SK-N-SH (cell line): ENCODE results near the gene SEMA3F. TPM values are rescaled to one million over a fixed set of nuclear protein-coding genes. Genes with fewer than 3 reads are reported as not detected.

ENCODE experiments used
- CTCF ChIA-PET: fragments of 300-600, 350-600 bp; formaldehyde crosslinking; extraction: SDS; loops from one replicate; lab custom pipeline; 2021; lab: Yijun Ruan, JAX
- POLR2A ChIA-PET: fragments of 350-600 bp; sonication (Branson Sonifier 250); formaldehyde crosslinking; extraction: SDS; loops from one replicate; lab custom pipeline; 2020; ENCODE audit warnings: antibody characterized with exemption, inconsistent platforms; lab: Yijun Ruan, JAX
- DNase-seq: peaks from one replicate; pipeline ENCODE4 v3.0.0; 2012
- H2AFZ ChIP-seq: fragments of 200-600 bp; sonication (generic); 2 replicates; pipeline ENCODE4 v1.8.1; 2016; ENCODE audit warnings: antibody characterized with exemption, mild to moderate bottlenecking, low read depth
- H3F3A ChIP-seq: fragments of 200-600 bp; sonication (generic); replicated peaks from 2 replicates; pipeline ENCODE3; 2016; ENCODE audit warnings: antibody characterized with exemption, mild to moderate bottlenecking; ENCODE audit not compliant: insufficient read depth
- H3K27ac ChIP-seq, 2 experiments: fragments of 200-500 bp in 1 of 2; fragments of 200-600 bp in 1 of 2; sonication (Bioruptor generic) in 1 of 2; sonication (generic), shearing (Covaris generic) in 1 of 2; 2 replicates each; pipeline versions ENCODE4 v1.5.1 to v1.6.1; 2014 to 2016; ENCODE audit warnings: low read depth in 2 of 2, inconsistent platforms in 1 of 2, low read length in 1 of 2, mild to moderate bottlenecking in 1 of 2, mixed read lengths in 1 of 2
- H3K27me3 ChIP-seq: fragments of 200-600 bp; sonication (generic), shearing (Covaris generic); 2 replicates; pipeline ENCODE4 v1.6.1; 2016; ENCODE audit warnings: mixed run types; ENCODE audit not compliant: insufficient read depth
- H3K36me3 ChIP-seq, 2 experiments: fragments of 200-500 bp in 1 of 2; fragments of 200-600 bp in 1 of 2; sonication (Bioruptor generic) in 1 of 2; sonication (generic) in 1 of 2; replicated peaks in 1 of 2; 2 replicates each; pipeline versions ENCODE3 to v1.5.1; 2014 to 2016; ENCODE audit warnings: low read length in 1 of 2, mild to moderate bottlenecking in 1 of 2; ENCODE audit not compliant: insufficient read depth in 2 of 2, control insufficient read depth in 1 of 2
- H3K4me1 ChIP-seq, 2 experiments: fragments of 200-500 bp in 1 of 2; fragments of 200-600 bp in 1 of 2; sonication (Bioruptor generic) in 1 of 2; sonication (generic), shearing (Covaris generic) in 1 of 2; 2 replicates each; pipeline versions ENCODE4 v1.5.1 to v1.6.1; 2014 to 2016; ENCODE audit warnings: low read depth in 1 of 2, low read length in 1 of 2, mixed run types in 1 of 2; ENCODE audit not compliant: insufficient read depth in 2 of 2, control insufficient read depth in 1 of 2
- H3K4me2 ChIP-seq: fragments of 200-600 bp; sonication (generic), shearing (Covaris generic); 2 replicates; pipeline ENCODE4 v1.6.1; 2017; ENCODE audit warnings: mixed run types
- H3K4me3 ChIP-seq, 2 experiments: fragments of 200-500 bp in 1 of 2; fragments of 200-600 bp in 1 of 2; sonication (Bioruptor generic) in 1 of 2; sonication (generic), shearing (Covaris generic) in 1 of 2; 2 replicates each; pipeline versions ENCODE4 v1.5.1 to v1.8.1; 2014 to 2016; ENCODE audit warnings: low read depth in 2 of 2, inconsistent platforms in 1 of 2, low read length in 1 of 2, mild to moderate bottlenecking in 1 of 2, mixed read lengths in 1 of 2, moderate library complexity in 1 of 2
- H3K79me2 ChIP-seq: fragments of 200-600 bp; sonication (generic); 2 replicates; pipeline ENCODE4 v1.8.1; 2017; ENCODE audit warnings: mild to moderate bottlenecking; ENCODE audit not compliant: insufficient read depth
- H3K9ac ChIP-seq: fragments of 200-600 bp; sonication (generic); 2 replicates; pipeline ENCODE4 v1.6.1; 2017; ENCODE audit warnings: mixed run types
- H3K9me2 ChIP-seq: fragments of 200-600 bp; sonication (generic); 2 replicates; pipeline ENCODE4 v1.6.1; 2017; ENCODE audit warnings: mixed run types
- H3K9me3 ChIP-seq: fragments of 200-600 bp; sonication (generic); 2 replicates; pipeline ENCODE4 v1.6.1; 2017; ENCODE audit warnings: mixed run types, mild to moderate bottlenecking, moderate library complexity
- H4K20me1 ChIP-seq: fragments of 200-600 bp; sonication (generic); 2 replicates; pipeline ENCODE4 v1.6.1; 2017; ENCODE audit warnings: mild to moderate bottlenecking, mixed run types; ENCODE audit not compliant: insufficient read depth
- EP300 ChIP-seq, 2 experiments: IDR thresholded peaks; 2 replicates each; pipeline versions ENCODE4 v1.4.0 to v1.6.1; 2012; ENCODE audit warnings: borderline replicate concordance in 1 of 2, low read depth in 1 of 2, low read length in 1 of 2
- FOSL2 ChIP-seq: IDR thresholded peaks from 2 replicates; pipeline ENCODE4 v1.4.0; 2012; ENCODE audit warnings: low read depth, mild to moderate bottlenecking, moderate library complexity, borderline replicate concordance
- FOXM1 ChIP-seq: IDR thresholded peaks from 2 replicates; pipeline ENCODE4 v1.4.0; 2012; ENCODE audit warnings: low read depth, mild to moderate bottlenecking
- GABPA ChIP-seq: IDR thresholded peaks from 2 replicates; pipeline ENCODE4 v1.4.0; 2012; ENCODE audit warnings: low read depth, mild to moderate bottlenecking
- GATA2 ChIP-seq: sonication (generic); formaldehyde crosslinking; IDR thresholded peaks from 2 replicates; pipeline ENCODE4 v1.5.0; 2020; ENCODE audit warnings: mild to moderate bottlenecking, missing genetic modification reagents
- JUND ChIP-seq: IDR thresholded peaks from 2 replicates; pipeline ENCODE4 v1.4.0; 2012
- NRF1 ChIP-seq: IDR thresholded peaks from 2 replicates; pipeline ENCODE4 v1.6.1; 2012; ENCODE audit warnings: low read depth, mild to moderate bottlenecking, low read length
- PBX3 ChIP-seq: IDR thresholded peaks from 2 replicates; pipeline ENCODE4; 2012
- POLR2AphosphoS5 ChIP-seq: IDR thresholded peaks from 2 replicates; pipeline ENCODE4 v1.6.1; 2012; ENCODE audit warnings: low read depth, low read length
- RAD21 ChIP-seq: IDR thresholded peaks from 2 replicates; pipeline ENCODE4 v1.6.1; 2012; ENCODE audit warnings: mild to moderate bottlenecking, low read length
- RCOR1 ChIP-seq: fragments of 150-350 bp; IDR thresholded peaks from 2 replicates; pipeline ENCODE4 v1.6.1; 2017; ENCODE audit warnings: antibody characterized with exemption, low read length
- RFX5 ChIP-seq: IDR thresholded peaks from 2 replicates; pipeline ENCODE4 v1.6.1; 2012; ENCODE audit warnings: mild to moderate bottlenecking, improper control_type of control experiment, low read length
- SIN3A ChIP-seq: IDR thresholded peaks from 2 replicates; pipeline ENCODE4 v1.6.1; 2012; ENCODE audit warnings: low read depth, mild to moderate bottlenecking, low read length, moderate library complexity, borderline replicate concordance
- TCF12 ChIP-seq: IDR thresholded peaks from 2 replicates; pipeline ENCODE4 v1.4.0; 2012
- WGBS: methylation state at CpG from one replicate; pipeline ENCODE4 v1.1.6; 2017; ENCODE audit warnings: low lambda C conversion rate; 5-methylcytosine and 5-hydroxymethylcytosine counted together
- polyA plus RNA-seq, 3 experiments: library from polyadenylated mRNA; depleted of rRNA; stranded (reverse); fragments of >200 nt; gene quantifications; 2 replicates each; pipeline ENCODE4 v1.2.3, GENCODE V29; 2012

Gene SEMA3F
- polyA plus RNA-seq, 1 of the 3 experiments (the other 2 are of a cell fraction) = 30.4 TPM

GRCh38 chr3:50165910-50166538, 10.9 kb downstream of the SEMA3F start:
- no peaks in the 10 kb centered on the region for H4K20me1 ChIP-seq
- peaks cover 22 to 54% of the 10 kb centered on the region in 2 experiments; a peak in 3 of 4 replicates for H3K4me1 ChIP-seq
- WGBS = 59% methylated on average over 12 of the region's 15 CpGs
- DNase-seq = no peak
- H3K79me2 ChIP-seq = peaks cover 19% of the 10 kb centered on the region
- H3K9me2 ChIP-seq = no peaks in the 10 kb centered on the region
- POLR2A ChIA-PET = no interaction called here
- H3K9me3 ChIP-seq = no peaks in the 10 kb centered on the region
- no peaks in the 10 kb centered on the region for H3K36me3 ChIP-seq
- peaks cover 18% of the 10 kb centered on the region for H3F3A ChIP-seq
- peak overlapping the region; percentile 69 for H3K4me2 ChIP-seq
- CTCF ChIA-PET = interaction anchor here (0.7 to 2.6 kb wide), 6 partner anchors 10 to 107 kb away, joined by 3 to 9 read pairs (median 4); no protein-coding TSS in a partner anchor
- H3K4me3 ChIP-seq = no peak overlapping the region
- H3K27ac ChIP-seq = peak overlapping the region; percentile 82
- H2AFZ ChIP-seq = no peak overlapping the region
- no peak for TF ChIP-seq RFX5
- TF ChIP-seq PBX3 = no peak
- TF ChIP-seq GATA2 (CRISPR knock-in tag) = no peak
- no peak for TF ChIP-seq GABPA
- TF ChIP-seq NRF1 = no peak
- TF ChIP-seq RCOR1 = no peak
- no peaks in the 10 kb centered on the region for H3K27me3 ChIP-seq
- H3K9ac ChIP-seq = peak overlapping the region; percentile 48; the same call in 1 of the 2 replicates

GRCh38 chr3:50166620-50167019, 11.5 kb downstream of the SEMA3F start:
- no peak for DNase-seq

More at GRCh38 chr3:50166620-50167019, 11.5 kb downstream of the SEMA3F start:
- H3K9me3 ChIP-seq = no peaks in the 10 kb centered on the region
- no peaks in the 10 kb centered on the region for H3K9me2 ChIP-seq
- H3K36me3 ChIP-seq = no peaks in the 10 kb centered on the region
- H3F3A ChIP-seq = peaks cover 18% of the 10 kb centered on the region
- CTCF ChIA-PET = interaction anchor here (7.2 kb wide), 1 partner anchor 27 kb away, joined by 60 read pairs; the partner anchor contains the start of gene GNAT1
- H3K27ac ChIP-seq = peak overlapping the region; percentile 82; a peak in 3 of 4 replicates
- peak overlapping the region; percentile 69 for H3K4me2 ChIP-seq
- TF ChIP-seq POLR2AphosphoS5 (no peak), FOSL2 (no peak), EP300 (IDR thresholded peaks at IDR 0.05; ENCODE audit: borderline replicate concordance in 1 of 2, low read depth in 1 of 2, low read length in 1 of 2) (no peak), SIN3A (no peak), FOXM1 (no peak), TCF12 (no peak), PBX3 (no peak), JUND (no peak), RAD21 (no peak)
- TF ChIP-seq, all 33 proteins: peak for 0
- 82% methylated on average over 6 of the region's 6 CpGs for WGBS
- Histone ChIP-seq H4K20me1 (no peaks in the 10 kb centered on the region), H3K9ac (no peak overlapping the region), H3K27me3 (no peaks in the 10 kb centered on the region), H2AFZ (no peak overlapping the region), H3K4me3 (no peak overlapping the region), H3K4me1 (peaks cover 22 to 56% of the 10 kb centered on the region in 2 experiments; a peak in 3 of 4 replicates), H3K79me2 (peaks cover 25% of the 10 kb centered on the region)
- POLR2A ChIA-PET = no interaction called here
